Measurements from ENCODE around the gene KCNT1.

DNA sequence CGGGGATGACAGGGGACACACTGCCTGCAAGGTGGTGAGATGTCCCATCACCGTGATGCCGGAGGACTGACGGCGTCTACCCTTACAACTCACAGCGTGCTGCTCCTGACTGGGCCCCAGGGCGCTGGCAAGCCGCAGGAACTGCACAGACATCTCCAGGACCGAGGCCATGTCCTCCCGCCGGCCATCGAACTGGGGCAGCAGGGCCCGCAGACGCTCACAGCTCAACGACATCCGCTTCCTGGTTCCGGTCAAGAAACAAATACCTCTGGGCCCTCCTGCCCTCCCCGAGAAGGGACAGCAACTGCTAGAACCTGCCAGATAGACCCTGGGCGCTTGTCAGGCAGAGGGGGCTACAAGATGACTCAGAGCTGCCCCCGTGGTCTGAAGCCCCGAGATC, 3.7 kb upstream of the KCNT1 start:
- TF ChIP-seq, protein P1, sequence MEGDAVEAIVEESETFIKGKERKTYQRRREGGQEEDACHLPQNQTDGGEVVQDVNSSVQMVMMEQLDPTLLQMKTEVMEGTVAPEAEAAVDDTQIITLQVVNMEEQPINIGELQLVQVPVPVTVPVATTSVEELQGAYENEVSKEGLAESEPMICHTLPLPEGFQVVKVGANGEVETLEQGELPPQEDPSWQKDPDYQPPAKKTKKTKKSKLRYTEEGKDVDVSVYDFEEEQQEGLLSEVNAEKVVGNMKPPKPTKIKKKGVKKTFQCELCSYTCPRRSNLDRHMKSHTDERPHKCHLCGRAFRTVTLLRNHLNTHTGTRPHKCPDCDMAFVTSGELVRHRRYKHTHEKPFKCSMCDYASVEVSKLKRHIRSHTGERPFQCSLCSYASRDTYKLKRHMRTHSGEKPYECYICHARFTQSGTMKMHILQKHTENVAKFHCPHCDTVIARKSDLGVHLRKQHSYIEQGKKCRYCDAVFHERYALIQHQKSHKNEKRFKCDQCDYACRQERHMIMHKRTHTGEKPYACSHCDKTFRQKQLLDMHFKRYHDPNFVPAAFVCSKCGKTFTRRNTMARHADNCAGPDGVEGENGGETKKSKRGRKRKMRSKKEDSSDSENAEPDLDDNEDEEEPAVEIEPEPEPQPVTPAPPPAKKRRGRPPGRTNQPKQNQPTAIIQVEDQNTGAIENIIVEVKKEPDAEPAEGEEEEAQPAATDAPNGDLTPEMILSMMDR (IDR thresholded peaks at IDR 0.05): no peak
- no peak for TF ChIP-seq POLR2A (IDR thresholded peaks at IDR 0.05)
